GM12872 (cell line): ENCODE results near the gene MALAT1.

Source experiments
- CTCF ChIP-seq: IDR thresholded peaks from 3 replicates; pipeline ENCODE4 v1.5.1; 2011; ENCODE audit warnings: low read depth, mild to moderate bottlenecking, low read length, moderate library complexity; ENCODE audit not compliant: insufficient read depth

MALAT1 gene

GRCh38 chr11:65500387-65501185, 1.7 kb downstream of the MALAT1 start:
- TF ChIP-seq CTCF = no peak

- TF ChIP-seq CTCF = no peak
Measured at GRCh38 chr11:65501186-65501471, 2.3 kb downstream of the MALAT1 start.

- no peak for TF ChIP-seq CTCF
Measured at GRCh38 chr11:65501472-65502273, 2.8 kb downstream of the MALAT1 start.

GRCh38 chr11:65502274-65502554, 3.4 kb downstream of the MALAT1 start:
- TF ChIP-seq CTCF = no peak

GRCh38 chr11:65502555-65503367, 3.9 kb downstream of the MALAT1 start:
- TF ChIP-seq CTCF = no peak

- no peak for TF ChIP-seq CTCF
Measured at GRCh38 chr11:65503368-65503948, 4.6 kb downstream of the MALAT1 start.
